Measurements from ENCODE around the gene KCNJ11. TPM values are rescaled to one million over a fixed set of nuclear protein-coding genes. Genes with fewer than 3 reads are reported as not detected.

KCNJ11 gene
- total RNA-seq, 1 experiment from 2014 or later, result 2.9 TPM

DNA sequence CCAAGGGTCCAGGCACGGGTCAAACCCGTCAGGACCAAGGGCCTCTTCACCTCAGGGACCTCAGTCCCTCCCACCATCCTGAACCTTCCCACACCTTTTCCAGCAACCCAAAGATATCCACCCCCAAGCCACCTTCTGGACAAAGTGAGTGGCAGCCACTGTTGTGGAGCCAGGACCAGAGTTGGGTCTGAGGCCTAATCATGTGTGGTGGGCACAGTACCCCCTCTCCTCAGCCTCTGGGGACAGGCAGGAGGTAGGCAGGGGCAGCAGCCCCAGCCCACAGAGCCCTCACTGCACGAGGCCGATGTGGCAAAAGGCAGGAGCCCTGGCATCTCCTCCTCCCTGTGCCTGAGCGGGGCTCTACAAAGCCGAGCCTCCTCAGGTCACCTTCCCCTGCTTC lies 2.5 kb downstream of the KCNJ11 start:
- Mint-ChIP-seq H3K27me3 (ENCODE audit: unreplicated experiment) (no peaks in the 10 kb centered on the region), H3K27ac (ENCODE audit: unreplicated experiment) (no peak overlapping the region), H3K36me3 (ENCODE audit: insufficient read depth, unreplicated experiment) (peaks cover 22% of the 10 kb centered on the region), H3K9me3 (ENCODE audit: low read depth, unreplicated experiment) (no peaks in the 10 kb centered on the region), H3K4me3 (ENCODE audit: low read depth, unreplicated experiment) (no peak overlapping the region), H3K4me1 (ENCODE audit: low read depth, unreplicated experiment) (no peaks in the 10 kb centered on the region)
- TF ChIP-seq, protein P1, sequence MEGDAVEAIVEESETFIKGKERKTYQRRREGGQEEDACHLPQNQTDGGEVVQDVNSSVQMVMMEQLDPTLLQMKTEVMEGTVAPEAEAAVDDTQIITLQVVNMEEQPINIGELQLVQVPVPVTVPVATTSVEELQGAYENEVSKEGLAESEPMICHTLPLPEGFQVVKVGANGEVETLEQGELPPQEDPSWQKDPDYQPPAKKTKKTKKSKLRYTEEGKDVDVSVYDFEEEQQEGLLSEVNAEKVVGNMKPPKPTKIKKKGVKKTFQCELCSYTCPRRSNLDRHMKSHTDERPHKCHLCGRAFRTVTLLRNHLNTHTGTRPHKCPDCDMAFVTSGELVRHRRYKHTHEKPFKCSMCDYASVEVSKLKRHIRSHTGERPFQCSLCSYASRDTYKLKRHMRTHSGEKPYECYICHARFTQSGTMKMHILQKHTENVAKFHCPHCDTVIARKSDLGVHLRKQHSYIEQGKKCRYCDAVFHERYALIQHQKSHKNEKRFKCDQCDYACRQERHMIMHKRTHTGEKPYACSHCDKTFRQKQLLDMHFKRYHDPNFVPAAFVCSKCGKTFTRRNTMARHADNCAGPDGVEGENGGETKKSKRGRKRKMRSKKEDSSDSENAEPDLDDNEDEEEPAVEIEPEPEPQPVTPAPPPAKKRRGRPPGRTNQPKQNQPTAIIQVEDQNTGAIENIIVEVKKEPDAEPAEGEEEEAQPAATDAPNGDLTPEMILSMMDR (IDR thresholded peaks at IDR 0.05; ENCODE audit: unreplicated experiment), result no peak
- CTCF ChIA-PET, result interaction anchor here (1.2 kb wide), 3 partner anchors 12 to 142 kb away, joined by 4 to 9 read pairs (median 6); no protein-coding TSS in a partner anchor
- BruUV-seq (replicated peaks), result no TSS peak
- no peak for DNase-seq
- intact Hi-C loops (cut with micrococcal nuclease; ENCODE audit: unreplicated experiment), result loop anchor here (2.0 to 10.0 kb wide), 2 partner anchors 89 to 155 kb away; partner anchors contain the start of gene ABCC8

DNA sequence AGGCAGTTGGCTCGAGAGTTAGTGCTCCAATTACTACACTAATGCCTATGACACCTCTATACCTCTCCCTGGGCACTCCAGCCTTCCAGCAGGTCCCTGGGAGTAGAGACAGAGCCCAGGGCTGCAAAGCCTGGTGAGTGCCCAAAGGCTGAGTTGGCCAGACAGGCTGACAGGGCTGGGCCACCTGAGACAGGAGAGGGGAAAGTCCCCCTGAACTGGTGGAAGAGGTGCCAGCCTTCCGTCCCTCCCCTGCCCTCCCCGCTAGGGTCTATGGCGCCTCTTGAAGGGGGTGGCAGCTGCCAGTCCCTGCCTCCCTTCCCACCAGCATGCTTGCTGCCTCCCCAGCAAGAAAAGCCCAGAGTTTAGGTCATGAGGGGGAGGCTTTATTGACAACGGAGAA lies 3.0 kb downstream of the KCNJ11 start:
- Mint-ChIP-seq H3K4me1 (ENCODE audit: low read depth, unreplicated experiment) (no peaks in the 10 kb centered on the region), H3K36me3 (ENCODE audit: insufficient read depth, unreplicated experiment) (peaks cover 22% of the 10 kb centered on the region), H3K27ac (ENCODE audit: unreplicated experiment) (no peak overlapping the region), H3K9me3 (ENCODE audit: low read depth, unreplicated experiment) (no peaks in the 10 kb centered on the region), H3K27me3 (ENCODE audit: unreplicated experiment) (no peaks in the 10 kb centered on the region), H3K4me3 (ENCODE audit: low read depth, unreplicated experiment) (no peak overlapping the region)
- intact Hi-C loops (cut with micrococcal nuclease; ENCODE audit: unreplicated experiment), result loop anchor here (2.0 to 10.0 kb wide), 2 partner anchors 89 to 155 kb away; partner anchors contain the start of gene ABCC8
- CTCF ChIA-PET, result interaction anchor here (2.3 to 3.0 kb wide), 2 partner anchors 118 to 142 kb away, joined by 21 to 27 read pairs; no protein-coding TSS in a partner anchor
- TF ChIP-seq, protein P1 (IDR thresholded peaks at IDR 0.05; ENCODE audit: unreplicated experiment), result no peak
- DNase-seq, result no peak
- no TSS peak for BruUV-seq (replicated peaks)

DNA sequence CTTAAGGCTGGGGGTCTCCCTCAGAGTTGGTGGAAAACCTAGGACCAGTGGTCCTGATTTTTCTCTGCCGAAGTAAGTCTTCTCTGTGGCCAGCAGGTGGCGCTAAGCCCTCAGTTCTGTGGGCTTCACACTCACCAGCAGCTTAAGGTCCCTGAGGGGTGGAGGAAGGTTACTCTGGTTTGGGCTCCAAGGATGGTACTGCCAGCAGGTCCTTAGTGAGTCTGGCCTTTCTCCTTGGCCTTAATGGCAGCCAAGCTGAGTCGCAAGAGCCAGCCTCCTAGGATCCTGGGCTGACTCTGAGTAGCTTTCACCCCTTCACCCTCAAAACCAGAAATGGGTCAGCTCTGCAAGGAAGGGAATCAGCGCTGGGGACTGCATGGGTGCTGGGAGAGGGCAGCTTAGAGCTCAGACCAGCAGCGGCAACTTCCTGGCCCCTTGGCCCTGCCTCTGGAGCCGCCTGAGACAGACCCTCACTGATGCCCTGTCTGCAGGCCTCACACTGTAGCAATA lies 4.4 kb downstream of the KCNJ11 start:
- no peaks in the 10 kb centered on the region for H3K4me1 Mint-ChIP-seq (ENCODE audit: low read depth, unreplicated experiment)
- H3K4me3 Mint-ChIP-seq (ENCODE audit: low read depth, unreplicated experiment), result no peak overlapping the region
- CTCF ChIA-PET, result interaction anchor here (0.6 to 3.0 kb wide), 11 partner anchors 47 to 347 kb away, joined by 3 to 27 read pairs (median 5); no protein-coding TSS in a partner anchor
- intact Hi-C loops (cut with micrococcal nuclease; ENCODE audit: unreplicated experiment), result loop anchor here (1.0 to 10.0 kb wide), 3 partner anchors 91 to 153 kb away; partner anchors contain the start of gene ABCC8
- TF ChIP-seq, protein P1 (IDR thresholded peaks at IDR 0.05; ENCODE audit: unreplicated experiment), result peak; percentile 85
- no peaks in the 10 kb centered on the region for H3K27me3 Mint-ChIP-seq (ENCODE audit: unreplicated experiment)
- peak; percentile 82 for DNase-seq
- BruUV-seq (replicated peaks), result no TSS peak
- no peak overlapping the region for H3K27ac Mint-ChIP-seq (ENCODE audit: unreplicated experiment)
- peaks cover 16% of the 10 kb centered on the region for H3K36me3 Mint-ChIP-seq (ENCODE audit: insufficient read depth, unreplicated experiment)
- no peaks in the 10 kb centered on the region for H3K9me3 Mint-ChIP-seq (ENCODE audit: low read depth, unreplicated experiment)

DNA sequence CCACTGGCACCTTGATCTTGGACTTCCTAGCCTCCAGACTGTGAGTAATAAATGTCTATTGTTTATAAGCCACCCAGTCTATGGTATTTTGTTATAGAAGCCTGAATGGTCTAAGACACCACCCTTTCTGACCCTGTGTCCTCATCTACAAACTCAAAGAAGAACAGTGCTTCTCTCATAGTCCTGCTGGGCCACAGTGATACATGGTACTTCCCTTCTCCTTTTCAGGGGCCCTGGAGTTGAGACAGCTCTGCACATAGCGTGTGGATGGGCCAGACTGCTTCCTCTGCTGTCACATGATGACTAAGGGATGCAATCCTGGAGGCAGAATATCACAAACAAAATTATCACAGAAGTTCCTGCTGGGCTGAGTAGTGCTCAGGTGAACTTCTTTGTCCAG lies 5.0 kb downstream of the KCNJ11 start:
- H3K27ac Mint-ChIP-seq (ENCODE audit: unreplicated experiment), result no peak overlapping the region
- CTCF ChIA-PET, result interaction anchor here (0.5 to 3.0 kb wide), 13 partner anchors 47 to 347 kb away, joined by 3 to 27 read pairs (median 4); no protein-coding TSS in a partner anchor
- DNase-seq, result no peak
- intact Hi-C loops (cut with micrococcal nuclease; ENCODE audit: unreplicated experiment), result loop anchor here (10.0 kb wide), 1 partner anchor 91 kb away; the partner anchor contains the start of gene ABCC8
- H3K36me3 Mint-ChIP-seq (ENCODE audit: insufficient read depth, unreplicated experiment), result peaks cover 10% of the 10 kb centered on the region
- no peaks in the 10 kb centered on the region for H3K4me1 Mint-ChIP-seq (ENCODE audit: low read depth, unreplicated experiment)
- BruUV-seq (replicated peaks), result no TSS peak
- TF ChIP-seq, protein P1 (IDR thresholded peaks at IDR 0.05; ENCODE audit: unreplicated experiment), result no peak
- H3K27me3 Mint-ChIP-seq (ENCODE audit: unreplicated experiment), result no peaks in the 10 kb centered on the region
- H3K9me3 Mint-ChIP-seq (ENCODE audit: low read depth, unreplicated experiment), result no peaks in the 10 kb centered on the region
- H3K4me3 Mint-ChIP-seq (ENCODE audit: low read depth, unreplicated experiment), result no peak overlapping the region

Data from Calu3 (cell line).